ENCODE results near the gene GFOD1. TPM values are rescaled to one million over a fixed set of nuclear protein-coding genes. Genes with fewer than 3 reads are reported as not detected.

GFOD1 gene
- total RNA-seq, 1 donor from 2014 or later = 33.7 TPM

DNA sequence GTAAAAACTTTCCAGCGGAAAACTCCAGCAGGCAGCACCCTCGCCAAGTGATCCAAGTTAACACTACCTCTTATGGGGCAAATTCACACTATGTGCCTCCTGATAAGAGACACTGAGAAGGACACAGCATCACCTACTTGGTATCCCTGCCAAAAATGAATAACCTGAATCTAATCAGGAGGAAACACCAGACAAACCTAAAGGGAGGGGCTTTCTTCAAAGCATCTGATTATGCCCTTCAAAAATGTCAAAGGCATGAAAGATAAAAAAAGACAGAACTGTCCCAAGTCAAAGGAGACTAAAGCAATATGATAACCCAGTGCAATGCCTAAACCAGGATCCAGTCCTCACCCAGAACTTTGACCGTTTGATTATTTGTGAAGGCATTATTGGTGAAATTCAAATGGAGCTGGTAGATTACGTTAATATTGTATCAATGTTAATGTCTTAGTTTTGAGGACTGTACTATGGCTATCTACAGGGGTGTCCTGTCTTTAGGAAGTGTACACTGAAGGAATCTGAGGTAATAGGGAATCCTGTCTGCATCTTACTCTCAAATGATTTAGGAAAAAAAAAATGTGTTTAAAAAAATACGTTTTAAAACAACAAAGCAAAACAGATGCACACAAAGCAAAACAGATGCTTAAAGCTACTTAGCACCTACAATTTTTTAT lies 167.4 kb downstream of the GFOD1 start:
- ATAC-seq (no peak), DNase-seq (no peak)
- intact Hi-C loops (cut with micrococcal nuclease) = no loop called here

DNA sequence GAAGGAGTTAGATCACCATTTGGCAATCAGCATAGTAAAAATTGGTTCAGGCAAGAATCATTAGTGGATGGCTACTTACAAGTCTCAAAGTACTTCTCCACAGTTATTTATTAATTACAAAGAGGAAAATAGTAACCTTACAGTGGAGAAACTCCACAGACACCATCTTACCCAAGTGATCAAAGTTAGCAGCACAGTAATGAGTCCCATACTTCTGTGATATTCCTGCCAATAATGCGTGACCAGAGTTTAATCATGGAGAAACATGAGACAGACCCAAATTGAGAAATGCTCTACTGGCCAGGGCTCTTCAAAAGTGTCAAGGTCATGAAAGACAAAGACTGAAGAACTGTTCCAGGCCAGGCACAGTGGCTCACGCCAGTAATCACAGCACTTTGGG lies 168.6 kb downstream of the GFOD1 start:
- ATAC-seq = no peak

DNA sequence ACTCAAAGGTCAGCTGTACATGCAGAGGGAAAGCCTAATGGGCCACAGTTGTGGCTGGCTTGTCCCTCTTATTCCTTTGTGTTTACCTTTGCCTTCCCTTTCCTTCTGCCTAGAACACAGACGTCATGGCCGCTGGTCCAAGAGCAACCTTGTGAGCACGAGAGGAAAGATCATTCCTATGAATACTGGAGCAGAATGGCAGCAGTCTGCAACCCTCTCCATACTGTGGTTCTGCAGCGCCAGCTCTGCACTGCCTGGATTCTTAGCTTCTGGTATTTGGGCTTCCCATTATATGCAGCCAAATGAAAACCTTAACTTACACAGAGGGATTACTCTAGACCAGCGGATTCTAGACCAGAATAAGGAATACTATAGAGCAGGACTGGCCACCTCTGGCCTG lies 171.5 kb downstream of the GFOD1 start:
- intact Hi-C loops (cut with micrococcal nuclease) = no loop called here
- DNase-seq (no peak), ATAC-seq (no peak)

More for the DNA sequence above, 168.6 kb downstream of the GFOD1 start:
- DNase-seq = no peak
- intact Hi-C loops (cut with micrococcal nuclease) = no loop called here

DNA sequence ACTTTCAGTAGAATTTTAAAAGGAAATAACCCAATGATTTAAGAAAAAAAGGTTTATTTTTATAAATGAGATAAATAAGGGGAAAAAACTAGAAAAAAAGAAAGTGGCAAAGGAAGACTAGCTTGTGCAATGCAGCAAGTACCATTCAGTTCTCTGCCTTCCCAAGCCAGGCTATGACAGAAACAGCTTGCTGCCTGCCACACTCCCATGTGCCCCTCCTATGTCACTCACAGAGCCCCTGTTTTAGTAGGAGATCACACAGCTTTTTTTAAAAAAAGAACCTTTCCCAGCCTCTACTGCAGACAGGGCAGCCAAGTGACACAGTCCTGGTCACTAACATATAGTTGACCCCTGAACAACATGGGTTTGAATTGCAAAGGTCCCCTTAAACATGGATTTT lies 172.6 kb downstream of the GFOD1 start:
- intact Hi-C loops (cut with micrococcal nuclease) = no loop called here
- DNase-seq (no peak), ATAC-seq (no peak)

DNA sequence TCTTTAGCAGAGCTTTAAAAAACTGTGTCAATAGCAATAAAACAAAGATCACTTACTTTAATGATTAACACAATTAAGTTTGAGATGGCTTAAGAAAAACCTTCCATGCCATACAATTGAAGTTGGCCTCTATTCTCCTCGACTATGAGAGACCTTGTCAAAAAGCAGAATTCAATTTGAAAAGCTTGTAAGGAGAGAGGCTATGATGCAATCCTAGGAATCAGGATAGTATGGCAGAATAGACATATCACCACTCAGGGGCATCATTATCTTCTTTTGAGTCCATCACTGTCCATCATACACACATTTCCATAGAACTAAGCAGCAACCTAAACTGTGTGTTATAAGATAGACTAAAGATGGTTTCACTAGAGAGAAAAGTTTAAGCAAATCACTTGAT lies 176.2 kb downstream of the GFOD1 start:
- ATAC-seq = no peak
- DNase-seq = no peak
- intact Hi-C loops (cut with micrococcal nuclease) = no loop called here

DNA sequence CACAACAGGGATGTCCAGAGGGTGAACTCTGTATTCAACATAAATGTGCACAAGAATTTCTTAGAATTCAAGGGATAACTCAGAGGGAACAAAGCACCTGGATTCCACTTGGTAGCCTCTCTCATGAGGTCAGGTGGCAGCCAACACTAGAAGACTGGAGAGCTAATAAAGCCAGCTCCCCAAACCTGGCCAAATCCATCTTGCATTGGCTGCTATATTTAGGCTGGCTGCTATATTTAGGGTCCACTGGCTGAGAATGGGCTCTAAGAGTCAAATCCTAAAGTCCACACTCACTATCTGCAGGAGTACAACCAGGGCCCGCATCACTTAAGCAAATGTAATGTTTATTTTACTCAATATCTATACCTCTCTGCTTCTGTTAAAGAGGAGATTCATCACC lies 179.1 kb downstream of the GFOD1 start:
- intact Hi-C loops (cut with micrococcal nuclease) = loop anchor here (10.0 kb wide), 1 partner anchor 394 kb away; no protein-coding TSS in a partner anchor
- no peak for DNase-seq
- ATAC-seq = peak; percentile 89

Other genes with a start within 250 kb of the GFOD1 start
- 34.0 TPM for gene TBC1D7, start 159.1 kb downstream of the GFOD1 start, total RNA-seq
- gene SIRT5, start 87.0 kb upstream of the GFOD1 start, total RNA-seq = 59.3 TPM
- 50.2 TPM for gene NOL7, start 127.7 kb upstream of the GFOD1 start, total RNA-seq
- 31.9 TPM for gene RANBP9, start 224.2 kb upstream of the GFOD1 start, total RNA-seq

All from left ventricle myocardium superior (tissue), 1 donor.